Neural progenitor cell (in vitro differentiated cells): Measurements from ENCODE around the gene PRSS53. TPM values are rescaled to one million over a fixed set of nuclear protein-coding genes. Genes with fewer than 3 reads are reported as not detected.

Experiments used
- DNase-seq: peaks from one replicate; pipeline ENCODE4 v3.0.0-alpha.2; 2016; ENCODE audit warnings: low spot score
- H2AFZ ChIP-seq: fragments of 200-600 bp; sonication (generic); replicated peaks from 2 replicates; pipeline ENCODE4 v1.6.1; 2016; ENCODE audit warnings: antibody characterized with exemption
- H3F3A ChIP-seq: fragments of 200-600 bp; sonication (generic); 2 replicates; pipeline ENCODE4 v1.6.1; 2016; ENCODE audit warnings: antibody characterized with exemption, low read depth
- H3K27ac ChIP-seq: fragments of 200-600 bp; sonication (generic); 2 replicates; pipeline ENCODE4 v1.5.1; 2016; ENCODE audit warnings: mild to moderate bottlenecking
- H3K27me3 ChIP-seq: fragments of 200-600 bp; sonication (generic); 2 replicates; pipeline ENCODE4 v1.6.1; 2016; ENCODE audit warnings: mild to moderate bottlenecking, moderate library complexity
- H3K36me3 ChIP-seq: fragments of 200-600 bp; sonication (generic); 2 replicates; pipeline ENCODE4 v1.5.1; 2016
- H3K4me1 ChIP-seq: fragments of 200-600 bp; sonication (generic); 2 replicates; pipeline ENCODE4 v1.6.1; 2016; ENCODE audit warnings: mixed run types
- H3K4me2 ChIP-seq: fragments of 200-600 bp; sonication (generic); 2 replicates; pipeline ENCODE4 v1.6.1; 2016
- H3K4me3 ChIP-seq: fragments of 200-600 bp; sonication (generic); 2 replicates; pipeline ENCODE4 v1.5.1; 2016
- H3K79me2 ChIP-seq: fragments of 200-600 bp; sonication (generic); 2 replicates; pipeline ENCODE4 v1.6.1; 2016; ENCODE audit warnings: low read depth
- H3K9ac ChIP-seq: fragments of 200-600 bp; sonication (generic); 2 replicates; pipeline ENCODE4 v1.6.1; 2016
- H3K9me3 ChIP-seq: fragments of 200-600 bp; sonication (generic); 2 replicates; pipeline ENCODE4 v1.5.1; 2016; ENCODE audit warnings: low read depth
- H4K20me1 ChIP-seq: fragments of 200-600 bp; sonication (generic); 2 replicates; pipeline ENCODE4 v1.6.1; 2016; ENCODE audit warnings: low read depth
- H3K27ac Mint-ChIP-seq: 3 replicates; pipeline ENCODE4 v1.8.0; 2021; ENCODE audit warnings: mixed read lengths
- H3K27me3 Mint-ChIP-seq: 2 replicates; pipeline ENCODE4 v1.8.0; 2022; ENCODE audit warnings: low read depth, mild to moderate bottlenecking, inconsistent platforms, moderate library complexity, mixed read lengths; ENCODE audit not compliant: insufficient read depth
- H3K36me3 Mint-ChIP-seq: 3 replicates; pipeline ENCODE4 v1.8.0; 2021; ENCODE audit warnings: mixed read lengths
- H3K4me1 Mint-ChIP-seq: 3 replicates; pipeline ENCODE4 v1.8.0; 2021; ENCODE audit warnings: mixed read lengths
- H3K4me3 Mint-ChIP-seq: 3 replicates; pipeline ENCODE4 v1.8.0; 2021; ENCODE audit warnings: mild to moderate bottlenecking, moderate library complexity, mixed read lengths
- H3K9me3 Mint-ChIP-seq: 3 replicates; pipeline ENCODE4 v1.8.0; 2020; ENCODE audit warnings: mixed read lengths
- CTCF ChIP-seq: fragments of 200-600 bp; sonication (generic); IDR thresholded peaks from 2 replicates; pipeline ENCODE4 v1.5.1; 2017; ENCODE audit warnings: antibody characterized with exemption, mild to moderate bottlenecking
- EZH2 ChIP-seq: fragments of 200-600 bp; sonication (generic); IDR thresholded peaks from 2 replicates; pipeline ENCODE4 v1.6.1; 2017; ENCODE audit warnings: antibody characterized with exemption, mild to moderate bottlenecking, moderate library complexity
- EZH2phosphoT487 ChIP-seq: fragments of 200-600 bp; sonication (generic); IDR thresholded peaks from 2 replicates; pipeline ENCODE4 v1.6.1; 2017; ENCODE audit warnings: antibody characterized with exemption
- total RNA-seq: library from RNA; depleted of rRNA; stranded (reverse); fragments of >200 nt; gene quantifications from 2 replicates; pipeline ENCODE4 v1.2.3, GENCODE V29; 2015; ENCODE audit warnings: low replicate concordance

Gene PRSS53
- total RNA-seq, 1 donor from 2014 or later = 2.3 TPM

GRCh38 chr16:31042866-31043265 lies 45.9 kb downstream of the PRSS53 start:
- H3K4me1 Mint-ChIP-seq = no peaks in the 10 kb centered on the region
- no peak for TF ChIP-seq EZH2
- Histone ChIP-seq H4K20me1 (no peaks in the 10 kb centered on the region), H3K9me3 (no peaks in the 10 kb centered on the region), H3K4me1 (no peaks in the 10 kb centered on the region), H2AFZ (no peak overlapping the region), H3K27me3 (no peaks in the 10 kb centered on the region), H3K79me2 (no peaks in the 10 kb centered on the region), H3F3A (peaks cover 9% of the 10 kb centered on the region), H3K36me3 (no peaks in the 10 kb centered on the region), H3K9ac (no peak overlapping the region), H3K4me3 (no peak overlapping the region), H3K4me2 (no peak overlapping the region), H3K27ac (no peak overlapping the region)
- no peak for DNase-seq
- no peaks in the 10 kb centered on the region for H3K27me3 Mint-ChIP-seq
- peaks cover 4% of the 10 kb centered on the region for H3K36me3 Mint-ChIP-seq
- H3K27ac Mint-ChIP-seq = no peak overlapping the region
- H3K4me3 Mint-ChIP-seq = no peak overlapping the region
- no peaks in the 10 kb centered on the region for H3K9me3 Mint-ChIP-seq

DNA sequence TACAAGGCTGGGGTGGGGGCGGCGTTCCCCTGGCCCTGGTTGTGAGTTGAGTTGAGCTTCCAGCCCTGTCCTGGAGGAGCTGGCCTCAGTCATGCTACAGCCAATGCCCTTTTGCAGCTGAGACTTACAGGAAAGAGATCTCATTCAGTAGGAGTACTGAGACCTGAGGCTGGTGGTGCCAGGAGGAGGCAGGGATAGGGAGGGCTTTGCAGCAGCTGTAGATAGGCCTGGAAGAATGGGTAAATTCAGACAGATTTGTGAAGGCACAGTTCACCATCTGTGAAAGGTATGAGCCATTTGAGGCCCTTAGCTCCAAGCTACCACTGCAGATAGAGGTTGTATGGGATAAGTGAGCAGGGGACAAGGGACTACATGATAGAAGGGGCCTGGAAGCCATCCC lies 49.8 kb downstream of the PRSS53 start:
- H3K9ac ChIP-seq = no peak overlapping the region
- TF ChIP-seq EZH2phosphoT487 (no peak), CTCF (no peak), EZH2 (no peak)
- H3K9me3 ChIP-seq = no peaks in the 10 kb centered on the region
- no peaks in the 10 kb centered on the region for H3K4me1 ChIP-seq
- no peak overlapping the region for H3K4me3 Mint-ChIP-seq
- no peaks in the 10 kb centered on the region for H4K20me1 ChIP-seq
- H3K27ac ChIP-seq = no peak overlapping the region
- no peaks in the 10 kb centered on the region for H3K4me1 Mint-ChIP-seq
- peak overlapping the region; percentile 57 for H3K27ac Mint-ChIP-seq
- peaks cover 4% of the 10 kb centered on the region for H3K36me3 Mint-ChIP-seq
- H3K4me2 ChIP-seq = no peak overlapping the region
- no peak for DNase-seq
- H3K4me3 ChIP-seq = no peak overlapping the region
- no peaks in the 10 kb centered on the region for H3K27me3 ChIP-seq
- H3F3A ChIP-seq = peaks cover 9% of the 10 kb centered on the region
- H2AFZ ChIP-seq = no peak overlapping the region
- no peaks in the 10 kb centered on the region for H3K79me2 ChIP-seq
- H3K27me3 Mint-ChIP-seq = no peaks in the 10 kb centered on the region
- no peaks in the 10 kb centered on the region for H3K36me3 ChIP-seq
- no peaks in the 10 kb centered on the region for H3K9me3 Mint-ChIP-seq

- DNase-seq = no peak
- H3K9ac ChIP-seq = no peak overlapping the region
- Mint-ChIP-seq H3K9me3 (no peaks in the 10 kb centered on the region), H3K4me1 (peaks cover 10% of the 10 kb centered on the region), H3K27ac (no peak overlapping the region), H3K36me3 (peaks cover 3% of the 10 kb centered on the region), H3K27me3 (peaks cover 2% of the 10 kb centered on the region), H3K4me3 (no peak overlapping the region)
- no peak for TF ChIP-seq EZH2phosphoT487
- TF ChIP-seq EZH2 = no peak
- TF ChIP-seq CTCF = no peak
- no peak overlapping the region for H3K4me3 ChIP-seq
- no peaks in the 10 kb centered on the region for H3K9me3 ChIP-seq
- no peak overlapping the region for H2AFZ ChIP-seq
- H3K36me3 ChIP-seq = no peaks in the 10 kb centered on the region
- H3K4me1 ChIP-seq = peaks cover 6% of the 10 kb centered on the region
- no peaks in the 10 kb centered on the region for H4K20me1 ChIP-seq
- no peaks in the 10 kb centered on the region for H3K27me3 ChIP-seq
- peaks cover 13% of the 10 kb centered on the region for H3F3A ChIP-seq
- no peaks in the 10 kb centered on the region for H3K79me2 ChIP-seq
- H3K4me2 ChIP-seq = no peak overlapping the region
- H3K27ac ChIP-seq = no peak overlapping the region
Observed at GRCh38 chr16:31036691-31037090, 52.1 kb downstream of the PRSS53 start.

DNA sequence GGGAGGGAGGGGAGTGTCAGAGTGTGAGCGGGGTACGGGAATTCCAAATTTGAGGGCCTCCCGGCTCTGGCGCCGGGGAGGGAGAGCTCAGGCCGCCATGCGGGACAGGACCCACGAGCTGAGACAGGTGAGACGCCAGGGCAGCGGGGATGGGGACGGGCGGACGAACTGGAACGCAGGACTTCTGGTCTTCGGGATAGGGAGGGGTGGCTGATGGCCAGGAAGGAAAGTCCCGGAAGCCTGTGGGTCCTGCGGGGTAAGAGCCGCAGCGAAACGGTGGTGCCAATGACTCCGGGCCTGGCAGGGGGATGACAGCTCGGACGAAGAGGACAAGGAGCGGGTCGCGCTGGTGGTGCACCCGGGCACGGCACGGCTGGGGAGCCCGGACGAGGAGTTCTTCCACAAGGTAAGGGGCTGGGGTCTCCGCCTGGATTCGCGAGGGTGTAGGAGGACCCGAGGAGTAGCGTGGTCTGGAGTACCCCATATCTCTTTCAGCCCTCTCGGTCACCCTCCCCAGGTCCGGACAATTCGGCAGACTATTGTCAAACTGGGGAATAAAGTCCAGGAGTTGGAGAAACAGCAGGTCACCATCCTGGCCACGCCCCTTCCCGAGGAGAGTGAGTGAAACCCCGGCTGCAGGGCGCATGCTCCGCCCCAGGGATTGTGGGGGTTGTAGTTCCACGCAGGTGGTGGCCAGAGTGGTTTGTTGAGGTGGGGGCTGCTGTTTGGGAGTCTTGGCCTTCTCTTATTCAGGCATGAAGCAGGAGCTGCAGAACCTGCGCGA lies 54.8 kb downstream of the PRSS53 start:
- Mint-ChIP-seq H3K9me3 (no peaks in the 10 kb centered on the region), H3K36me3 (no peaks in the 10 kb centered on the region), H3K4me1 (peaks cover 14% of the 10 kb centered on the region), H3K4me3 (peak overlapping the region; percentile 95), H3K27me3 (peaks cover 2% of the 10 kb centered on the region), H3K27ac (no peak overlapping the region)
- Histone ChIP-seq H3K4me3 (peak overlapping the region; percentile 91), H3K4me2 (peak overlapping the region; percentile 90), H3F3A (peaks cover 13% of the 10 kb centered on the region), H4K20me1 (no peaks in the 10 kb centered on the region), H3K9me3 (no peaks in the 10 kb centered on the region), H3K79me2 (no peaks in the 10 kb centered on the region), H2AFZ (peak overlapping the region; percentile 83), H3K4me1 (peaks cover 6% of the 10 kb centered on the region), H3K27me3 (no peaks in the 10 kb centered on the region), H3K27ac (no peak overlapping the region), H3K9ac (no peak overlapping the region), H3K36me3 (no peaks in the 10 kb centered on the region)
- DNase-seq = peak; percentile 94
- TF ChIP-seq CTCF (no peak), EZH2 (no peak), EZH2phosphoT487 (no peak)
